Activated CD4-positive, alpha-beta T cell treated with anti-CD3 and anti-CD28 coated beads, Interleukin-2, amount 10 ng/mL, durations not matched to agents 24 days and 14 days (primary cell): ENCODE measurements around the gene CEP135. TPM values are rescaled to one million over a fixed set of nuclear protein-coding genes. Genes with fewer than 3 reads are reported as not detected.
"Not testable (repeated sequence)": the region's sequence is repeated elsewhere in the genome, so short reads cannot be mapped to it uniquely, and the experiment has no call there.

ENCODE experiments used
- DNase-seq: peaks from one replicate; pipeline ENCODE4 v3.0.0; 2022
- H3K27ac Mint-ChIP-seq: one replicate; pipeline ENCODE4 v1.8.0; 2022; ENCODE audit warnings: mild to moderate bottlenecking, mixed read lengths
- H3K27me3 Mint-ChIP-seq: one replicate; pipeline ENCODE4 v1.8.0; 2022; ENCODE audit warnings: mixed read lengths
- H3K36me3 Mint-ChIP-seq: one replicate; pipeline ENCODE4 v1.8.0; 2022; ENCODE audit warnings: low read depth, mild to moderate bottlenecking, mixed read lengths
- H3K4me1 Mint-ChIP-seq: one replicate; pipeline ENCODE4 v1.8.0; 2021; ENCODE audit warnings: mixed read lengths
- H3K4me3 Mint-ChIP-seq: one replicate; pipeline ENCODE4 v1.8.0; 2022; ENCODE audit warnings: mild to moderate bottlenecking, moderate library complexity, mixed read lengths
- H3K9me3 Mint-ChIP-seq: one replicate; pipeline ENCODE4 v1.8.0; 2021; ENCODE audit warnings: mixed read lengths
- intact Hi-C: fragments of 100-400 bp; cut with micrococcal nuclease; formaldehyde crosslinking; loops from one replicate; pipeline ENCODE4 v1.15.1; 2023
- total RNA-seq: library from RNA; stranded (reverse); gene quantifications from 2 replicates; pipeline ENCODE4 v1.2.3, GENCODE V29; 2022

Gene CEP135
- total RNA-seq, 1 donor from 2014 or later: 16.9 TPM

DNA sequence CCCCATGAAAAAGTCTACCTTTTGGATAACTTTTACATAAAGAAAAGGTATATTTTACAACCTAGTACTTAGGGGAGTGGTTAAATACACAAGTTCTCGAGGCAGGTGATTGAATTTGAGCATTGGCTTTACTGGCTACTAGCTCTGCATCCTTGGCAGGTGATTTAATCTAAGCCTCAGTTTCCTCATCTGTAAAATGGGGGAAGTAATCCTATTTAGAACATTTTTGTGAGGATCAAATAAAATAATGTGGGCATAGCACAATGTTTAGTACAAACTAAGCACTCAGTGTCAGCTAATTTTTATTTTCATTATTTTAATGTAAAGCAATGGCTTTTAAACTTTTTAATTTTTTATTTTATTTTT is 102.9 kb downstream of the CEP135 start:
- H3K9me3 Mint-ChIP-seq: no peaks in the 10 kb centered on the region
- no peak overlapping the region for H3K4me3 Mint-ChIP-seq
- no peak for DNase-seq
- peaks cover 13% of the 10 kb centered on the region for H3K4me1 Mint-ChIP-seq
- H3K36me3 Mint-ChIP-seq: peaks cover 1% of the 10 kb centered on the region
- peaks cover 42% of the 10 kb centered on the region for H3K27me3 Mint-ChIP-seq
- H3K27ac Mint-ChIP-seq: no peak overlapping the region
- intact Hi-C loops: no loop called here

DNA sequence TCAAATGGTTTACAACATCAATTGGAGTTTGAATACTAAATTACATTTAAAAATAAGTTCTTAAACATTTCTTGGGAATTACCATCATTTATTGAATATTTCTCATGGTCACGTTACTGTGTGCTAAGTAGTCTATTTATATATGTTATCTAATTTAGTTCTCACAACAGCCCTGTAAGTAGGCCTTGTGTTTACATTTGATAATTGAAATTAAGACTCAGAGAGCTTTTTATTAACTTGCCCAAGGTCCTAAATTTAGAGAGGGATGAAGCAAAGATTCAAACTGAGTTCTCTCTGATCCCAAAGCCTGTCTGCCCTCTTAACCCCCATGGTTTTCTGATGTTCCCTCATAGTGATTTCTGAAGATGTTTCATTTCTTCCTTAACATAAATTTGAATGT is 103.7 kb downstream of the CEP135 start:
- intact Hi-C loops: no loop called here
- DNase-seq: no peak
- H3K36me3 Mint-ChIP-seq: peaks cover 1% of the 10 kb centered on the region
- H3K9me3 Mint-ChIP-seq: no peaks in the 10 kb centered on the region
- peaks cover 13% of the 10 kb centered on the region for H3K4me1 Mint-ChIP-seq
- H3K27me3 Mint-ChIP-seq: peaks cover 40% of the 10 kb centered on the region
- no peak overlapping the region for H3K27ac Mint-ChIP-seq
- no peak overlapping the region for H3K4me3 Mint-ChIP-seq

DNA sequence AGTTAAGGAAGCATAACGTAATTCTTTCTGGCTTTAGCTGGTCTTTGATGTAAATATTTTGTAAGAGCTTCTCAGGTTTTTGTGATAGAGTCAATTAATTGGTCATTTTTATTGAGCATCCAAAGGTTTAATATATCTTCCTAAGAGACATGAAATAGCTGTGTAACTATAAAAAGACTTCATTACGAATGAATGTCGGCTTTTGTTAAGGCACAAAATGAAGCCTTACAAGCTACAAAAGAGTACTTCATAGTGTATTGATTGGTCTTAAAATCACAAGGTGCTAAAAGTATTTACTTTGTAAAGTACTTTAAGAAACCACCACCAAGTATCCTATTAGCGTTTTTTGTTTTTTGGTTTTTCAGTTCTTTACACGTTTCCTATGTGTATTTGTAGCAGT is 104.2 kb downstream of the CEP135 start:
- no peak overlapping the region for H3K4me3 Mint-ChIP-seq
- H3K4me1 Mint-ChIP-seq: peaks cover 13% of the 10 kb centered on the region
- DNase-seq: no peak
- peaks cover 1% of the 10 kb centered on the region for H3K36me3 Mint-ChIP-seq
- H3K9me3 Mint-ChIP-seq: no peaks in the 10 kb centered on the region
- no peak overlapping the region for H3K27ac Mint-ChIP-seq
- intact Hi-C loops: no loop called here
- peaks cover 40% of the 10 kb centered on the region for H3K27me3 Mint-ChIP-seq

DNA sequence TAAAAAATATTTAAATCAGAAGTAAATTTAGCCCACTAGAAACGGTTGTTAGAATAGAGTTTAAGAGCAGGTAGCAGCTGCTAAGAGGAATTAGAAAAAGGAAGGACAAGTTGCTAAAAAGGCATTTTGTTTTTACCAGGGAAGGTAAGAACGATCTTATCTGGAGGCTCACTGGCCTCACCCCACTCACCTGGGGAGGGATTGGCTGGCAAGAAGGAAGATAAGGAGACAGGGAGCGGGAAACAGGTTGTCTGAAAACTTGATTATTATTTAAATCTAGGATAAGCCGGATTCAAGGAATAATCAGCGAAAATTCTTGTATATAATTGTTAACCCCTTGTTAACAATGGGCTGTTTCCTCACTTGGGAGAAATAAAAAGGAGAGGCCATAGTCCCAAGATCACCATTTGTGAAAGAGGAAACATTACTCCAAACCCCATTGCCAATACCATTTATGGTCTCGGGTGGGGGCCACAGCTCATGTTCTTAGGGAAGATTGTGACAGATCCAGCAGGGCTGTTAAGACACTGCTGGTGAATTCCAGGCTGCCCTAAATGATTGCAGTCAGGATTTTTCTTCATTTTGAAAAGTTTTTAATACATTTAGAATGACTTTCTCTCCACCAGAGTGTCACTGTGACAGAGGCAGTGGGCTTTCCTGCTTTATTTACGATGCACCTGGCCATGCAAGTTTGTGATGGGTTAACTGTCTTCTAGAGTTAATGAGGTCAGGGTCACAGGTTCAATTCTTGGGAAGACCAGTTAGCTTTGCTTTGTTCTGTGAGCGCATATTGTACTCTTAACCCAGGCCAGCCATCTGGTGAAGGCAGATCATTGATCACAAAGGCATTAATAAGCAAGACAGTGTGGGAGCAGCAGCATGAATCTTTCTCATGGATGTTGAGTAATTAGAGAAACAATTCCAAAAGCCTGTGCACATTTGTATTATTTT is 106.6 kb downstream of the CEP135 start:
- intact Hi-C loops: no loop called here
- Mint-ChIP-seq H3K36me3 (no peaks in the 10 kb centered on the region), H3K27me3 (peaks cover 28% of the 10 kb centered on the region), H3K9me3 (peaks cover 3% of the 10 kb centered on the region), H3K4me3 (no peak overlapping the region), H3K4me1 (peaks cover 2% of the 10 kb centered on the region), H3K27ac (no peak overlapping the region)
- no peak for DNase-seq

DNA sequence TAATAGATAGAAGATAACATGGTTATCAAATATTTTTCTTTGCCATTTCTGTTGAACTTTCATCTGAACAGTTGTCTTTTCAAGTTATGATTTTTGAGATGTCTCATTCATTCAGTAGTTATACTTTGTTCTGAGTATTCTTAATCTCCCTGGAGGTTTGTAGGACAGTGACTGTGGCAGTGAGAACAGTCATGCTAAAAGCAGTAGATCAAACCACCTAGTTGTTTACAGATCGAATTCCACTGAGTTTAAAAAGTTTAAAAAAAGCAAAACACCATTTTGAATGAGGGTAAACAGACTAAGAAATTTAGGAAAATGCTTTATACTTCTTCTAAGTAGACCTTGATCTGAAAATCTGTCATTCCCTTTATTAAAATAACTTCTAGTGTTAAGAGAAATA is 107.2 kb downstream of the CEP135 start:
- intact Hi-C loops: no loop called here
- H3K9me3 Mint-ChIP-seq: peaks cover 4% of the 10 kb centered on the region
- no peaks in the 10 kb centered on the region for H3K36me3 Mint-ChIP-seq
- no peak overlapping the region for H3K4me3 Mint-ChIP-seq
- DNase-seq: no peak
- H3K27ac Mint-ChIP-seq: no peak overlapping the region
- H3K27me3 Mint-ChIP-seq: peaks cover 23% of the 10 kb centered on the region
- H3K4me1 Mint-ChIP-seq: peaks cover 2% of the 10 kb centered on the region

DNA sequence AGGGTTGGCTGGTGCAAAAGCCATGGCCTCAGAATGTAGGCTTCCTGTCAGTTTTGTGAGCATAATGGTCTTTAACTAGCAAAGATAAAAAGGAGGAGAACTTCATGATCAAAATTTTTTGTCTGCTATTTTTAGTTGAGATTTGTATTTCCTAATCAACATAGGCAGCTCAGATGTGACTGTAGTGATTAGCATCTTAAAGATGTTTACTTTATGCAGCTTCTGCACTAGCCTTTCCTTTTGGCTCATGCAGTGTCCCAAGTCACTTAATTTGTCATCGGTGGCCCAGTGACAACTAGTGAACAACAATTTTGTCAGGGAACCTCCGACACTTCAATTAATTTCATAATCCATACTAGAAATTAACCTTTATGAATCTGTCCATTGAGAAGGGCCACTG is 109.8 kb downstream of the CEP135 start:
- H3K4me3 Mint-ChIP-seq: no peak overlapping the region
- intact Hi-C loops: no loop called here
- H3K9me3 Mint-ChIP-seq: peaks cover 4% of the 10 kb centered on the region
- no peaks in the 10 kb centered on the region for H3K36me3 Mint-ChIP-seq
- no peaks in the 10 kb centered on the region for H3K4me1 Mint-ChIP-seq
- peaks cover 17% of the 10 kb centered on the region for H3K27me3 Mint-ChIP-seq
- no peak overlapping the region for H3K27ac Mint-ChIP-seq
- no peak for DNase-seq

DNA sequence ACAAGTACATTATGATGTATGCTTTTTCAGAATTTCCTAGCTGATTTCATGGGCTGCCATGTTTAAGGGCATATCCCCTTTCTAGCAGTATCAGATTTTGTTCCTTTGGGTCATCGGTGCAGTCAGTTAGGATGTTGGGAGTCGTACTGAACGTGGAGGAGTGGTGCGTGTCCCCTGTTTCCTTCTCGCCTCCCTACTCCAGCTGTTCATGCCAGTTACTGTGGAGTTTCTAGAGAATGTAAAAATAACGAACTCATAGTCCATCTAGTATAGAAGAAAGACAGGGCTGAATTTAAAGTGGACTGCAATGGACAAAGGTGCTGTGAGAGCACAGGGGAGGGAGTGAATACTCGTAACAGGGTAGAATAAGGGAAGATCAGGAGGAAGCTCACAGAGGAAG is 111.3 kb downstream of the CEP135 start:
- peaks cover 4% of the 10 kb centered on the region for H3K9me3 Mint-ChIP-seq
- no peak for DNase-seq
- H3K27ac Mint-ChIP-seq: no peak overlapping the region
- no peaks in the 10 kb centered on the region for H3K36me3 Mint-ChIP-seq
- intact Hi-C loops: no loop called here
- H3K4me3 Mint-ChIP-seq: no peak overlapping the region
- peaks cover 23% of the 10 kb centered on the region for H3K27me3 Mint-ChIP-seq
- no peaks in the 10 kb centered on the region for H3K4me1 Mint-ChIP-seq

DNA sequence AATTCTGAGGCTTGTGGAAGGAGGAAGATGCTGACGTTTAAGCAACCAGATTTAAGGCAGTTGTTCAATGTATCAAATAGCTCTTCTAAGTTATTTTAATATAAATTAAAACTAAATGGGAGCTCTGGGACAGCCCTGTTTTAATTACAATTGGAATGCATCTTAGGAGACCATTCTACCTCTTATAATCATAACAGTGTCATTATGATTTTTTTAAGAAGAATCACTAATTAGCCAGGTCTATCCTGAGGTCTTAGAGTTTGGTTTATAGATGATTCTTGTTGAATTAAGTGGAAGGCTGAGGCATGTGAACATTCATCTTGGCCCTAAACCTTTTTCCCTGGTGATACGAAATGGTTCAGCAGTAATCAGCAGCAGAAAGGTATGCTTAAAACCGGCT is 113.4 kb downstream of the CEP135 start:
- Mint-ChIP-seq H3K27ac (no peak overlapping the region), H3K9me3 (peaks cover 4% of the 10 kb centered on the region), H3K36me3 (no peaks in the 10 kb centered on the region), H3K4me3 (no peak overlapping the region), H3K27me3 (peaks cover 25% of the 10 kb centered on the region), H3K4me1 (no peaks in the 10 kb centered on the region)
- intact Hi-C loops: no loop called here
- DNase-seq: no peak

DNA sequence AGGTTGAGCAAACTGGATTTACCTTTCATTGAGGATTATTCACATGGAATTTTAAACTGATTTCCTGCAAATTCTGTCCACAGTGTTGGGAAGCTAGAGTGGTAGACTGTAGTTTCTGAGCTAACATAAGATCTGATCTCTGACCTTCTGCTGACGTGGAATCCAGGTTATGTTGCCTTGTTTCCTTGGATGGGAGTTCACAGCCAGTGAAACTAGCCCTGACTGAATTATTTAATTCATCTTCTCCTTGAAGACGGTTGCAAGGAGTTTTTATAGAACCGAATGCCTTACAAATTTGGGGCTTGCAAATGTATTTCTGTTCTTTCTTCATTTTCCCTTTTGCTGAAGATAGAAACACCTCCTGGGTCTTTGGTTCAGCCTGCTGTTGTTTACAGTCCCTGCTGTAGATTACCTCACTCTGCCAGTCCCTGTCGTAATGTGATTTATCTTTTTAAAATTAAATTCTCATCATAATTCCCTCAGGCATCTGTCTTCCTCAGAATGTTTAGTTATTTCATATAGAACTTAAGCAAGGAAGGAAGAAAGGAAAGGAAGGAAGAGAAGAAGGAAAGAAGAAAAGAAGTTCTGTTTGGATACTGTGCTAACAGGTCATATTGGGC is 113.9 kb downstream of the CEP135 start:
- Mint-ChIP-seq H3K27ac (no peak overlapping the region), H3K4me1 (no peaks in the 10 kb centered on the region), H3K36me3 (no peaks in the 10 kb centered on the region), H3K9me3 (peaks cover 4% of the 10 kb centered on the region), H3K27me3 (peaks cover 23% of the 10 kb centered on the region), H3K4me3 (no peak overlapping the region)
- intact Hi-C loops: no loop called here
- DNase-seq: no peak

DNA sequence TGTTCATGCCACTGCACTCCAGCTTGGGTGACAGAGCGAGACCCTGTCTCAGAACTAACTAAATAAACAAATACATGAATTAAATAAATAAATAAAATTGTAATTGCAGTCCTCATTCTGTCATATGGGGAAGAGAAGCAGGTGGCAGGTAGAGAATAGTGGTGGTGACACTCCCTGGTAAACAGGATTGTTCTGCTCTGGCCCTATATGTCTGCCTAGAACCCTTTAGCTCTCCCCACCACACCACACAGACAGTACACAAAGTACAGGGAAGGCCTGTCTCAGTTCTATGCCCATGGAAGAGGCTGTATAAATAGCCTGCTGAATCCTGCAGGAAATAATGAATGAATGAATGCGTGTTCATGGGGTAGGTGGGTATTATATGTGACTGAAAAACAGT is 117.7 kb downstream of the CEP135 start:
- Mint-ChIP-seq H3K27ac (no peak overlapping the region), H3K9me3 (no peaks in the 10 kb centered on the region), H3K4me3 (no peak overlapping the region), H3K36me3 (no peaks in the 10 kb centered on the region), H3K27me3 (peaks cover 17% of the 10 kb centered on the region), H3K4me1 (no peaks in the 10 kb centered on the region)
- intact Hi-C loops: no loop called here
- DNase-seq: no peak

DNA sequence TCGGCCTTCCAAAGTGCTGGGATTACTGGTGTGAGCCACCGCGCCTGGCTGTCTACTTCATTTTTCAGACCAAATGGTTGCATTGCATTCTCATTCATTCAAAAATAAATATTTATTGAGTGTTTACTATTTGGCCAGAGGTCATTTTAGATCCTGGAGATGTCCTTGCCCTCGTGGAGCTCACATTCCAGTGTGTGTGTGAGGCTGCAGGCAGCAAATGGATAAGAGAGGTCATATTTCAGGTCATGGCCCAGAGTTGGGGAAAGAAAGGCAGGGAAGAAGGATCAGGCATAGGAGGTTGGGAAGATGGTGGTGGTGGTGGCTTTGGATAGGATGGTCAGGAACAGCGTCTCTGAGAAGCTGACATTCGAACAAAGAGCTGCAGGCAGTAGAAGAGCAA is 119.1 kb downstream of the CEP135 start:
- H3K27me3 Mint-ChIP-seq: peaks cover 14% of the 10 kb centered on the region
- no peaks in the 10 kb centered on the region for H3K36me3 Mint-ChIP-seq
- H3K27ac Mint-ChIP-seq: no peak overlapping the region
- no peak for DNase-seq
- H3K4me3 Mint-ChIP-seq: no peak overlapping the region
- intact Hi-C loops: no loop called here
- no peaks in the 10 kb centered on the region for H3K9me3 Mint-ChIP-seq
- H3K4me1 Mint-ChIP-seq: no peaks in the 10 kb centered on the region

DNA sequence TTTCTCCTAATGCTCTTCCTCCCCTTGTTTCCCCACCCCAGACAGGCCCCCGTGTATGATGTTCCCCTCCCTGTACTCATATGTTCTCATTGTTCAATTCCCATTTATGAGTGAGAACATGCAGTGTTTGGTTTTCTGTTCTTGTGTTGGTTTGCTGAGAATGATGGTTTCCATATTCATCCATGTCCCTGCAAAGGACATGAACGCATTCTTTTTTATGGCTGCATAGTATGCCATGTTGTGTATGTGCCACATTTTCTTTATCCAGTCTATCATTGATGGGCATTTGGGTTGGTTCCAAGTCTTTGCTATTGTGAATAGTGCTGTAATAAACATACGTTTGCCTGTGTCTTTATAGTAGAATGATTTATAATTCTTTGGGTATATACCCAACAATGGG is 124.0 kb downstream of the CEP135 start:
- H3K4me3 Mint-ChIP-seq, DNase-seq, H3K36me3 Mint-ChIP-seq, H3K4me1 Mint-ChIP-seq, intact Hi-C loops, H3K27ac Mint-ChIP-seq, H3K27me3 Mint-ChIP-seq, H3K9me3 Mint-ChIP-seq: not testable (repeated sequence)

DNA sequence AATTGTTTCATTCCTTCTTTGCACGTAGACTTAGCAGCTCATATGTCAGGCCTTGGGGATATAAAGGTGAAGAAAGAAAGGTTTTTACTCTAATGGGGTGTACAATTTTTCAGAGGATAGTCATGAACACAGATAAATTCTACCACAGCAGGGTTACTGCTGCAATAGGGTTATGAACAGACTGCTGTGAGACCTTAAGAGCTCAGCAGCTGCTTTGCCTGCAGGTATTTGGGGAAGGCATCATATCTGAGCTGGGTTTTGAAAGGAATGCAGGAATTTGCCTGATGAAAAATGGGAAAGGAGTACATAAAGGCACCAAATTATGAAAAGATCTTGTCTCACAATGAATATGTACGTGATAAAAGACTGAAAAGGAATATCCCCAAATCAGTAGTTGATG is 128.9 kb downstream of the CEP135 start:
- intact Hi-C loops: no loop called here
- Mint-ChIP-seq H3K36me3 (no peaks in the 10 kb centered on the region), H3K9me3 (no peaks in the 10 kb centered on the region), H3K4me1 (no peaks in the 10 kb centered on the region), H3K4me3 (no peak overlapping the region), H3K27ac (no peak overlapping the region), H3K27me3 (peaks cover 3% of the 10 kb centered on the region)
- no peak for DNase-seq

DNA sequence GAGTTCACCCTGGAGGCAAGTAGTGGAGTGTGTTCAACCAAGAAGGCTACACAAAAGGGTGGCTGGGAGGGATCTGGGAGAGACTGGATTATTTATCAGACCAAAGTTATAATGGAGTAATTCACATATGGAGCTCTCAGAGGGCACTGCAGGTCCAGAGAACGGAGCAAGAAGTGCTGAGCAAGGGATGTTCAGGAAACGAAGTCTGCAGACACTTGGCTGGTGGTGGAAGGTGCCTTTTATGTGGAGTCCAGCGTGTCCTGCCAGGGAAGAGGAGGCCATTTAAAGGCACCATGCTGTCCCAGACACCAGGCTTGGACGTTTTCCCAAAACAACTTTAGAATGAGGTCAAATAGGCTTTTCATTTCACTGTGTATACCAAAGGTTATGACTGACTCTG is 130.1 kb downstream of the CEP135 start:
- H3K9me3 Mint-ChIP-seq: no peaks in the 10 kb centered on the region
- no peak overlapping the region for H3K4me3 Mint-ChIP-seq
- H3K27ac Mint-ChIP-seq: no peak overlapping the region
- no peak for DNase-seq
- no peaks in the 10 kb centered on the region for H3K36me3 Mint-ChIP-seq
- no peaks in the 10 kb centered on the region for H3K4me1 Mint-ChIP-seq
- intact Hi-C loops: no loop called here
- peaks cover 3% of the 10 kb centered on the region for H3K27me3 Mint-ChIP-seq
